Left ventricle myocardium inferior (tissue), 1 donor: ENCODE measurements around the gene FRMD4A. TPM values are rescaled to one million over a fixed set of nuclear protein-coding genes. Genes with fewer than 3 reads are reported as not detected.

Experiments
- DNase-seq: peaks from one replicate; pipeline ENCODE4 v3.0.0-alpha.2; 2020
- H3K27ac ChIP-seq: fragments of 200-600 bp; replicated peaks from 2 replicates; pipeline ENCODE4 v1.8.0; 2021
- H3K27me3 ChIP-seq: fragments of 200-600 bp; 2 replicates; pipeline ENCODE4 v1.8.0; 2021; ENCODE audit warnings: low read depth
- H3K36me3 ChIP-seq: fragments of 200-600 bp; 2 replicates; pipeline ENCODE4 v1.8.0; 2021
- H3K4me1 ChIP-seq: fragments of 200-600 bp; 2 replicates; pipeline ENCODE4 v1.8.0; 2021
- H3K4me3 ChIP-seq: fragments of 200-600 bp; 2 replicates; pipeline ENCODE4 v1.8.0; 2021; ENCODE audit warnings: mild to moderate bottlenecking, moderate library complexity
- H3K9me3 ChIP-seq: fragments of 200-600 bp; replicated peaks from 2 replicates; pipeline ENCODE4 v1.8.0; 2021
- intact Hi-C: fragments of 100-400 bp; cut with micrococcal nuclease; formaldehyde crosslinking; loops from one replicate; pipeline ENCODE4 v1.11.0; 2022
- total RNA-seq: library from RNA; stranded (reverse); fragmentation: NEBNext Ultra II Directional; extraction: Animal tissue kit (Norgen Biotek cat#: 25700); gene quantifications from one replicate; pipeline ENCODE4 v1.2.1, GENCODE V29; 2021
- TF ChIP-seq, protein P1 (sequence below): fragments of 200-600 bp; IDR thresholded peaks from 2 replicates; pipeline ENCODE4 v1.8.0; 2021; ENCODE audit warnings: antibody characterized with exemption, mild to moderate bottlenecking, borderline replicate concordance
- donor health status: DM: no; HTN: yes; CAD: no; lungs with severe emphysema.

Gene FRMD4A
- total RNA-seq, 1 donor from 2014 or later, result 26.1 TPM

GRCh38 chr10:14180911-14181566, 149.7 kb downstream of the FRMD4A start:
- H3K4me1 ChIP-seq, result no peaks in the 10 kb centered on the region
- no peak overlapping the region for H3K27ac ChIP-seq
- TF ChIP-seq, protein P1, sequence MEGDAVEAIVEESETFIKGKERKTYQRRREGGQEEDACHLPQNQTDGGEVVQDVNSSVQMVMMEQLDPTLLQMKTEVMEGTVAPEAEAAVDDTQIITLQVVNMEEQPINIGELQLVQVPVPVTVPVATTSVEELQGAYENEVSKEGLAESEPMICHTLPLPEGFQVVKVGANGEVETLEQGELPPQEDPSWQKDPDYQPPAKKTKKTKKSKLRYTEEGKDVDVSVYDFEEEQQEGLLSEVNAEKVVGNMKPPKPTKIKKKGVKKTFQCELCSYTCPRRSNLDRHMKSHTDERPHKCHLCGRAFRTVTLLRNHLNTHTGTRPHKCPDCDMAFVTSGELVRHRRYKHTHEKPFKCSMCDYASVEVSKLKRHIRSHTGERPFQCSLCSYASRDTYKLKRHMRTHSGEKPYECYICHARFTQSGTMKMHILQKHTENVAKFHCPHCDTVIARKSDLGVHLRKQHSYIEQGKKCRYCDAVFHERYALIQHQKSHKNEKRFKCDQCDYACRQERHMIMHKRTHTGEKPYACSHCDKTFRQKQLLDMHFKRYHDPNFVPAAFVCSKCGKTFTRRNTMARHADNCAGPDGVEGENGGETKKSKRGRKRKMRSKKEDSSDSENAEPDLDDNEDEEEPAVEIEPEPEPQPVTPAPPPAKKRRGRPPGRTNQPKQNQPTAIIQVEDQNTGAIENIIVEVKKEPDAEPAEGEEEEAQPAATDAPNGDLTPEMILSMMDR, result no peak
- H3K36me3 ChIP-seq, result no peaks in the 10 kb centered on the region
- H3K27me3 ChIP-seq, result peaks cover 93% of the 10 kb centered on the region
- DNase-seq, result no peak
- intact Hi-C loops, result no loop called here
- no peak overlapping the region for H3K4me3 ChIP-seq
- H3K9me3 ChIP-seq, result no peaks in the 10 kb centered on the region

DNA sequence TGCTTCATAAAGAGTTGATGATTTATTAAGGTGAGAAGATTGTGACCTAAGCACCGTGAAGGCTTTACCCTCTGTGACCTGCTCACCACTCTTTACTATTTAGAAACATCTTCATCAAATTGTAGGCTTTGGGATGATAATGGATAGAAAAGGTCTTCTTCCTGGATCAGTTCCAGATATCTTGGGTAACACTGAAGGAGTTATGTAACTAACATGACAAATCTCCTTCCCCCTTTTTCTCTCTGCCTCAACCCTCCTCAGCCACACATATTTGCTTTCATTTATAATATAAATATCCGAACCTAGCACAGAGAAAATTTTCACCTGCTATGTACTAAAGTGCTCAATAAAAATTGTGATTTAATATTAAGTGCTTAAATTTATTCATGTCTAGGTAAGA, 151.5 kb downstream of the FRMD4A start:
- Histone ChIP-seq H3K27ac (no peak overlapping the region), H3K4me3 (no peak overlapping the region), H3K36me3 (no peaks in the 10 kb centered on the region), H3K4me1 (peaks cover 2% of the 10 kb centered on the region), H3K9me3 (no peaks in the 10 kb centered on the region), H3K27me3 (peaks cover 99% of the 10 kb centered on the region)
- no peak for DNase-seq
- intact Hi-C loops, result no loop called here
- TF ChIP-seq, protein P1, result no peak

GRCh38 chr10:14173706-14174594, 156.8 kb downstream of the FRMD4A start:
- no peak for DNase-seq
- H3K36me3 ChIP-seq, result no peaks in the 10 kb centered on the region
- TF ChIP-seq, protein P1, result no peak
- H3K27me3 ChIP-seq, result peaks cover 99% of the 10 kb centered on the region
- H3K27ac ChIP-seq, result no peak overlapping the region
- no peaks in the 10 kb centered on the region for H3K9me3 ChIP-seq
- intact Hi-C loops, result no loop called here
- H3K4me1 ChIP-seq, result peaks cover 15% of the 10 kb centered on the region
- H3K4me3 ChIP-seq, result peak overlapping the region; percentile 62

DNA sequence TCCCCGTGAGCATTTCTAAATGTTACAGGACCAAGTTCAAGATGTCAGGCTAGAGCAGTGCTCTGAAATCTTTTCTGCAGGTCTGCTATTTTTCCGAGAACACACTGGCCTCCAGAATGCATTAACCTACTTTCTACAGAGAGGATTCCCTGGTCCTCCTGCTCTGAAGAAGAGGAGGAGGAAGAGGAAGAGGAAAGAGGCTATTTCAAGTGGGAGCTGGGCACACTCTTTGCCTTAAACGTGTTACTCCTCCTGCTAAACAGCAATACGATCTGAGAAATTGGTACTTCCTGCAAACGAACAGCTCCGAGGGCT, 157.4 kb downstream of the FRMD4A start:
- H3K27ac ChIP-seq, result no peak overlapping the region

GRCh38 chr10:14172336-14172950, 158.3 kb downstream of the FRMD4A start:
- peaks cover 99% of the 10 kb centered on the region for H3K27me3 ChIP-seq
- H3K4me3 ChIP-seq, result no peak overlapping the region
- peaks cover 15% of the 10 kb centered on the region for H3K4me1 ChIP-seq
- H3K9me3 ChIP-seq, result no peaks in the 10 kb centered on the region
- no peak for DNase-seq
- intact Hi-C loops, result no loop called here
- TF ChIP-seq, protein P1, result no peak
- no peak overlapping the region for H3K27ac ChIP-seq
- no peaks in the 10 kb centered on the region for H3K36me3 ChIP-seq

More for the DNA sequence above, 157.4 kb downstream of the FRMD4A start:
- TF ChIP-seq, protein P1, result no peak
- peaks cover 15% of the 10 kb centered on the region for H3K4me1 ChIP-seq
- no peak for DNase-seq
- intact Hi-C loops, result no loop called here
- no peaks in the 10 kb centered on the region for H3K36me3 ChIP-seq
- peaks cover 99% of the 10 kb centered on the region for H3K27me3 ChIP-seq
- H3K9me3 ChIP-seq, result no peaks in the 10 kb centered on the region
- H3K4me3 ChIP-seq, result peak overlapping the region; percentile 62
